HepG2 (cell line): ENCODE data around the gene MZF1. TPM values are rescaled to one million over a fixed set of nuclear protein-coding genes. Genes with fewer than 3 reads are reported as not detected.

ENCODE experiments used
- GABPB1 ChIP-seq: IDR thresholded peaks from 2 replicates; pipeline ENCODE4 v1.6.1; 2016; ENCODE audit warnings: mild to moderate bottlenecking, missing genetic modification reagents, moderate library complexity, missing compliant biosample characterization
- HMGXB4 ChIP-seq, 2 experiments: sonication (generic) in 1 of 2; formaldehyde crosslinking in 1 of 2; IDR thresholded peaks; 2 replicates each; pipeline versions ENCODE4 v1.4.0 to v1.6.1; 2018 to 2020; ENCODE audit warnings: missing genetic modification reagents in 2 of 2, borderline replicate concordance in 1 of 2, low read depth in 1 of 2, mild to moderate bottlenecking in 1 of 2, missing biosample characterization in 1 of 2
- MEIS1 ChIP-seq: sonication (generic); formaldehyde crosslinking; IDR thresholded peaks from 2 replicates; pipeline ENCODE4 v1.9.0; 2021; ENCODE audit warnings: mild to moderate bottlenecking, missing genetic modification reagents, moderate library complexity, borderline replicate concordance
- PHF20 ChIP-seq: sonication (generic); formaldehyde crosslinking; IDR thresholded peaks from 2 replicates; pipeline ENCODE4 v1.5.0; 2020; ENCODE audit warnings: mild to moderate bottlenecking, missing genetic modification reagents
- TFDP2 ChIP-seq: sonication (generic); formaldehyde crosslinking; IDR thresholded peaks from 2 replicates; pipeline ENCODE4 v1.4.0; 2020; ENCODE audit warnings: missing genetic modification reagents
- TIGD3 ChIP-seq: sonication (generic); formaldehyde crosslinking; IDR thresholded peaks from 2 replicates; pipeline ENCODE4 v1.5.1; 2020; ENCODE audit warnings: mild to moderate bottlenecking, missing genetic modification reagents, borderline replicate concordance
- ZFP41 ChIP-seq: sonication (generic); formaldehyde crosslinking; IDR thresholded peaks from 2 replicates; pipeline ENCODE4 v1.4.0; 2020; ENCODE audit warnings: mild to moderate bottlenecking, missing genetic modification reagents, borderline replicate concordance
- ZNF264 ChIP-seq: sonication (generic); formaldehyde crosslinking; IDR thresholded peaks from 2 replicates; pipeline ENCODE4 v1.4.0; 2020; ENCODE audit warnings: missing genetic modification reagents
- ZNF318 ChIP-seq: sonication (generic); formaldehyde crosslinking; IDR thresholded peaks from 2 replicates; pipeline ENCODE4 v1.4.0; 2020; ENCODE audit warnings: mild to moderate bottlenecking, missing genetic modification reagents
- ZNF432 ChIP-seq: sonication (generic); formaldehyde crosslinking; IDR thresholded peaks from 2 replicates; pipeline ENCODE4 v1.5.0; 2020; ENCODE audit warnings: missing genetic modification reagents, mild to moderate bottlenecking, borderline replicate concordance
- ZNF543 ChIP-seq: sonication (generic); formaldehyde crosslinking; IDR thresholded peaks from 2 replicates; pipeline ENCODE4 v1.4.0; 2020; ENCODE audit warnings: mild to moderate bottlenecking, missing genetic modification reagents
- ZSCAN25 ChIP-seq: sonication (generic); formaldehyde crosslinking; IDR thresholded peaks from 2 replicates; pipeline ENCODE4 v1.8.0; 2022; ENCODE audit warnings: mild to moderate bottlenecking, missing genetic modification reagents
- polyA plus RNA-seq, 8 experiments: library from polyadenylated mRNA; depleted of rRNA in 3 of 8; stranded (reverse) in 7 of 8; unstranded in 1 of 8; fragments of >200 nt; fragmentation: Illumina TruSeq in 4 of 8; extraction: Trizol in 4 of 8; gene quantifications; 2 replicates each; pipeline versions ENCODE4 v1.2.1 to v1.2.3, GENCODE V29; 2011 to 2016; ENCODE audit warnings: low read depth in 4 of 8, missing spikeins in 1 of 8, mixed read lengths in 1 of 8; ENCODE audit not compliant: insufficient read depth in 1 of 8
- total RNA-seq, 5 experiments: library from RNA; depleted of rRNA; stranded (reverse); fragments of >200 nt; fragmentation: Illumina TruSeq; extraction: Trizol; gene quantifications; 2 replicates each; pipeline ENCODE4 v1.2.3, GENCODE V29; 2016; ENCODE audit warnings: low read depth in 1 of 5

Gene MZF1
- total and polyA plus RNA-seq, 2 of the 13 experiments (the other 11 are each of a cell fraction or from before 2014, with no cell fraction given) = 3.1 to 8.1 TPM

GRCh38 chr19:58572818-58573657, at the start of gene MZF1 (continued):
- TF ChIP-seq TIGD3 (CRISPR knock-in tag) (peak; percentile 58; the same call in 1 of the 2 replicates), GABPB1 (peak; percentile 93), PHF20 (CRISPR knock-in tag) (peak; percentile 75), ZNF543 (peak; percentile 34; the same call in 1 of the 2 replicates), MEIS1 (CRISPR knock-in tag) (no peak; the same call in 1 of the 2 replicates), ZNF264 (CRISPR knock-in tag) (0 out of 2 replicates have a peak, but pooled peaks have one; percentile 2), ZNF318 (CRISPR knock-in tag) (0 out of 2 replicates have a peak, but pooled peaks have one; percentile 69), ZNF432 (CRISPR knock-in tag) (no peak), ZFP41 (CRISPR knock-in tag) (peak; percentile 28; the same call in 1 of the 2 replicates), HMGXB4 (CRISPR knock-in tag; IDR thresholded peaks at IDR 0.05; ENCODE audit: borderline replicate concordance in 1 of 2, low read depth in 1 of 2) (peak in 1 of 2 experiments; percentile 54; a peak in 1 of 4 replicates), TFDP2 (CRISPR knock-in tag) (peak; percentile 55; the same call in 1 of the 2 replicates), ZSCAN25 (CRISPR knock-in tag) (peak; percentile 15)
